Peyer's patch (tissue), 4 donors: ENCODE measurements around the gene KDM2A.
"Not testable (repeated sequence)": the region's sequence is repeated elsewhere in the genome, so short reads cannot be mapped to it uniquely, and the experiment has no call there.

ENCODE experiments used
- CTCF ChIP-seq, 6 experiments: fragments of 450-650 bp in 4 of 6; fragments of 200-600 bp in 2 of 6; sonication (generic) in 1 of 6; IDR thresholded peaks; one replicate each; pipeline ENCODE4 v1.5.1; 2017 to 2019; ENCODE audit warnings: antibody characterized with exemption in 6 of 6, mild to moderate bottlenecking in 3 of 6, moderate library complexity in 1 of 6
- POLR2A ChIP-seq, 2 donors: fragments of 450-650 bp; IDR thresholded peaks; one replicate each; pipeline ENCODE4 v1.5.1; 2017; ENCODE audit warnings: antibody characterized with exemption in 2 of 2, mild to moderate bottlenecking in 2 of 2, moderate library complexity in 2 of 2

- not testable (repeated sequence) for TF ChIP-seq POLR2A, CTCF (IDR thresholded peaks at IDR 0.05)
Measured at GRCh38 chr11:67234571-67234970, 115.5 kb downstream of the KDM2A start.
